ENCODE results near the gene FARP2. TPM values are rescaled to one million over a fixed set of nuclear protein-coding genes. Genes with fewer than 3 reads are reported as not detected.

The FARP2 gene
- total RNA-seq, 4 donors from 2014 or later: 70.0 to 185 (median 95.5) TPM

DNA sequence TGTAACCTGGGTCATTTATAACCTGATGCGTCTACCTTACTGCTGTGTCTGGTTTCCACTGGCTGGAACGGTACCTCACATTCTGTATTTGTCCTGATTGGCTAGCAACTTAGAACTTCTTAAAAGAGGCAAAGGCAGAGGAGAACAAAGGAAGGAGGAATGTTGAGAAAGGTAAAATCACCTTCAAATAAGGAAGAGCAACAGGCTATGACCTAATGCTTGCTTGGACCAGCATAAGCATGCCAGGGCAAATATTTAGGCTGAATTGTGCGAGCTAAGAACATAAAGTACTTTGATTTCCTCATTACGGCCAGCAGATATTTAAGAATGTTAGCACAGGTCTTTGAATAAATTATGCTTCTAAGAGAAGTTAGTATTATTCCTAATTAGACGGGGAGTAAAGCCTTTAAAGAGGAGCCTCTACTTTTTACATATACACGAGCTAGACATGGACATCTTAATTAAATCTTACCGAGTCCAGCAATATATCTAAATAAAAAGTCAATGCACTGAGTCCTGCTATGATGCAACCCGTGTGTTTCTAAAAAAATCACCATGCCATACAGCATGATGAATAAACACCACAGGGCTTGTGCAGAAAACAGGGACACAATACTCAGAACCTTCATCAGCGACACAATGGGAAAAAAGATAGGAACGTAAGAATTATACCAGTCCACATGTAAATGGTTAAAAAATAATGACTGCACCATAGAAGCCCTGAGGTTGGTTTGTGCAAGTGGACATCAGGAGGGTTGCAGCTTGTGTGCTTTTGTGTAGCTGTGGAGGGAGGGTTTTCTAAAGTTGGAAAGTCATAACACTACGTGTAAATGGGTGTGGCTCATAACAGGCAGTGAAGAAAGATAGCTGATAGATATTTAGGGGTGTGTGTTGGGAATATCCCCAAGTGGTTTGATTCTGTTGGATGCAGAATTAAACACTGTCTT is 26.1 kb upstream of the FARP2 start:
- WGBS: 74% methylated on average over 11 of the region's 11 CpGs
- Histone ChIP-seq H3K9me3 (no peaks in the 10 kb centered on the region), H3K4me1 (peaks cover 11% of the 10 kb centered on the region), H3K27me3 (no peaks in the 10 kb centered on the region), H3K4me3 (no peak overlapping the region), H3K36me3 (peaks cover 26% of the 10 kb centered on the region), H3K27ac (no peak overlapping the region)
- TF ChIP-seq, protein P1, sequence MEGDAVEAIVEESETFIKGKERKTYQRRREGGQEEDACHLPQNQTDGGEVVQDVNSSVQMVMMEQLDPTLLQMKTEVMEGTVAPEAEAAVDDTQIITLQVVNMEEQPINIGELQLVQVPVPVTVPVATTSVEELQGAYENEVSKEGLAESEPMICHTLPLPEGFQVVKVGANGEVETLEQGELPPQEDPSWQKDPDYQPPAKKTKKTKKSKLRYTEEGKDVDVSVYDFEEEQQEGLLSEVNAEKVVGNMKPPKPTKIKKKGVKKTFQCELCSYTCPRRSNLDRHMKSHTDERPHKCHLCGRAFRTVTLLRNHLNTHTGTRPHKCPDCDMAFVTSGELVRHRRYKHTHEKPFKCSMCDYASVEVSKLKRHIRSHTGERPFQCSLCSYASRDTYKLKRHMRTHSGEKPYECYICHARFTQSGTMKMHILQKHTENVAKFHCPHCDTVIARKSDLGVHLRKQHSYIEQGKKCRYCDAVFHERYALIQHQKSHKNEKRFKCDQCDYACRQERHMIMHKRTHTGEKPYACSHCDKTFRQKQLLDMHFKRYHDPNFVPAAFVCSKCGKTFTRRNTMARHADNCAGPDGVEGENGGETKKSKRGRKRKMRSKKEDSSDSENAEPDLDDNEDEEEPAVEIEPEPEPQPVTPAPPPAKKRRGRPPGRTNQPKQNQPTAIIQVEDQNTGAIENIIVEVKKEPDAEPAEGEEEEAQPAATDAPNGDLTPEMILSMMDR (IDR thresholded peaks at IDR 0.05): no peak
- TF ChIP-seq EP300 (IDR thresholded peaks at IDR 0.05) (no peak), POLR2AphosphoS5 (IDR thresholded peaks at IDR 0.05) (no peak), POLR2A (IDR thresholded peaks at IDR 0.05) (no peak)
- no peak for DNase-seq (ENCODE audit: low spot score in 2 of 2)

DNA sequence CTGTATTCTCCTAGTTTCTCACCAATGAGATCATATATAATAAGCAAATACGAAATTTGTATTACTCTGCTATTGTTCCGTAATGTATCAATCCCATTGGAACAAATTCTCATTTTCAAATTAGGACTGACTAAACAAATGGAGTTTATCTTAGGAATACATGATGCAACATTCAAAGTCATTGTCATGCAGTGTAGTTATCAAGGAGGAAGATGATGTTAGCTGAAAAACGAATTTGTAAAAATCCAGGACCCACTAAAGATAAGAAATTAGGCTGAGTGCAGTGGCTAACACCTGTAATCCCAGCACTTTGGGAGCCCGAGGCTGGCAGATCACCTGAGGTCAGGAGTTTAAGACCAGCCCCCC is 25.5 kb upstream of the FARP2 start:
- 85% methylated on average over 4 of the region's 4 CpGs for WGBS
- peaks cover 30% of the 10 kb centered on the region for H3K36me3 ChIP-seq
- TF ChIP-seq, protein P1 (IDR thresholded peaks at IDR 0.05): no peak
- no peak for TF ChIP-seq POLR2A (IDR thresholded peaks at IDR 0.05)
- TF ChIP-seq POLR2AphosphoS5 (IDR thresholded peaks at IDR 0.05): no peak
- no peak for TF ChIP-seq EP300 (IDR thresholded peaks at IDR 0.05)
- peaks cover 11% of the 10 kb centered on the region for H3K4me1 ChIP-seq
- H3K4me3 ChIP-seq: no peak overlapping the region
- H3K27ac ChIP-seq: no peak overlapping the region
- DNase-seq (ENCODE audit: low spot score in 2 of 2): no peak
- no peaks in the 10 kb centered on the region for H3K9me3 ChIP-seq
- H3K27me3 ChIP-seq: no peaks in the 10 kb centered on the region

DNA sequence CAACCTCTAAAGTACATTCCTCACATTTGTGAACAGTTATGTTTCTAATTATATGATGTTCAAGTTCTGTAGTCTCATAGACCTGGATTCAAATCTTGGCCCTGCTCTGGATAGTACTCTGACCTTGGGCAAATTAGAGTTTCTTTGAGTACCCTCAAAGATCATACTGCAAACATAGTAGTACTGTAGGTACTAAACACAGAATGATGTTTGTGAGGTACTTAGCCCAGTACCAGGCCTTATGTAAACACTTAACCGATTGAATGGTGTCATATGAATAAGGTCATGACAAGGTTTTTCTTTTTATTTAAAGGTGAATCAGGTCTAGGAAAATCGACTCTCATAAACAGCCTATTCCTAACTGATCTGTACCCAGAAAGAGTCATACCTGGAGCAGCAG is 21.3 kb upstream of the FARP2 start:
- no peak for DNase-seq (ENCODE audit: low spot score in 2 of 2)
- H3K27ac ChIP-seq: no peak overlapping the region
- TF ChIP-seq EP300 (IDR thresholded peaks at IDR 0.05) (no peak), POLR2A (IDR thresholded peaks at IDR 0.05) (no peak), POLR2AphosphoS5 (IDR thresholded peaks at IDR 0.05) (no peak)
- TF ChIP-seq, protein P1 (IDR thresholded peaks at IDR 0.05): no peak
- no peaks in the 10 kb centered on the region for H3K9me3 ChIP-seq
- WGBS: 91% methylated on average over 2 of the region's 2 CpGs
- H3K36me3 ChIP-seq: peaks cover 55% of the 10 kb centered on the region
- H3K27me3 ChIP-seq: no peaks in the 10 kb centered on the region
- H3K4me1 ChIP-seq: peaks cover 5% of the 10 kb centered on the region
- no peak overlapping the region for H3K4me3 ChIP-seq

DNA sequence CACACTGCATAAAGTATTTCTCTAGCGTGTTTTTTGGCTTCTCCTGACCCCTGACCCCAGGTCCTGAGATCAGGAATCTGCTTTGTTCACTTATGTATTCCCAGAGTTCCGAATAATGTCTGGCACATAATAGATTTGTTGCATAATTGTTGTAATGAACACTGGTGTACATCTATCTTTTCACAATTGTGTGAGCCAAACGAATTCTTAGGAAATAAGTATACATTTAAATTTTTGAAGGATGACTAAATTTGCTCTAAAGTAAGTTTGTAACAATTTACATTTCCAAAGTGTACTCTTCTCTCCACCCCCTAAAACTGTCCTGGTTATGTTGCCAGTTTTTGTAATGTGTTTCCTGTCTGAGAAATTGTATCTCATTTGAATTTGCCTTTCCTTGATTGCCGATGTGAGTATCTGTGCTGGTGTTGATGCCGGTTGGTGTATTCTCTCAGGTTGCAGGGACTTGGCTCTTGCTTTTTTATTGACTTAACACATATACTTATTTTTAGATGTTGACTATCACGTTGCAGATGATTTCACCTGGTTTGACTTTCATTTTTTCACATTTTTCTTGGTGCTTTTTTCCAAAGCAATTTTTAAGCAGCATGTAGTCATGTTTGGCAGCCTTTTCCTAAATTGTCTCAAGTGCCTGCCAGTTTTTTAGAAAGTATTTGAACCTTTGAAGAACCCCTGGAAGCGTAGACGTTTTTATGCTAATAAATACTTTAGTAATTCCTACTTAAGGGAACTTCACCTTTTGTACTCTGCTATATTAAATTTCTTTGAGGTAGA is 16.1 kb upstream of the FARP2 start:
- no peak for DNase-seq (ENCODE audit: low spot score in 2 of 2)
- H3K27me3 ChIP-seq: no peaks in the 10 kb centered on the region
- TF ChIP-seq, protein P1 (IDR thresholded peaks at IDR 0.05): no peak
- TF ChIP-seq POLR2AphosphoS5 (IDR thresholded peaks at IDR 0.05): no peak
- no peak for TF ChIP-seq EP300 (IDR thresholded peaks at IDR 0.05)
- TF ChIP-seq POLR2A (IDR thresholded peaks at IDR 0.05): no peak
- H3K9me3 ChIP-seq: no peaks in the 10 kb centered on the region
- H3K27ac ChIP-seq: no peak overlapping the region
- H3K4me1 ChIP-seq: no peaks in the 10 kb centered on the region
- H3K4me3 ChIP-seq: no peak overlapping the region
- H3K36me3 ChIP-seq: peaks cover 90% of the 10 kb centered on the region
- WGBS: 49% methylated on average over 8 of the region's 8 CpGs
